Measurements from ENCODE around the gene API5. TPM values are rescaled to one million over a fixed set of nuclear protein-coding genes. Genes with fewer than 3 reads are reported as not detected.

The API5 gene
- total and polyA plus RNA-seq, 10 of the 15 experiments (the other 5 are each of a cell fraction or from before 2014, with no cell fraction given): 52.0 to 193 (median 106) TPM

DNA sequence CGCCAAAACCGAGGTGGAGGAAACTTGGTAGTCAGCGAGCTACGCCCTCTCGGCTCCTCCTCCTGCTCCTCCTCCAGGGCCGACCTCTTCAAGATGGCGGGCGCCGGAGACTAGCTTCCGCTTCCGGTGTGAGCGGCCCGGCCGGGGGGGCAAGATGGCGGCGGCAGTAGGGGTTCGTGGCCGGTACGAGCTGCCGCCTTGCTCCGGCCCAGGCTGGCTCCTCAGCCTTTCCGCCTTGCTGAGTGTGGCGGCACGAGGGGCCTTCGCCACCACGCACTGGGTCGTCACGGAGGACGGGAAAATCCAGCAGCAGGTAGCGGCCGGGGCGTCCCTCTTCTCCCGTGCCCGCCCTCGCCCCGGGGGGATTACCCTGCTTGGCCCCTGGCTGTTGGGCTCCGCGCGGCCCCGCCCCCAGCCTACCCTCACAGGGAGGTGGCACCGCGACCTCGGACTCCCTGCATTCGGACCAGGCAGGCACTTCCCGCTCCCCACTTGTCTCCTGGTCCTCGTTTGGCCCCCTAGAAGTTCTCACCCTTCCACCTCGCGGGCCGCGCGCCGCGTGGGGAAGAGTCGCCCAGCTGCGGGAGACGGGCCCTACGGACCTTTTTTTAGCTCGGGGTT is 47.1 kb downstream of the API5 start, which contains the start of gene TTC17 (continued):
- TF ChIP-seq, protein P1, sequence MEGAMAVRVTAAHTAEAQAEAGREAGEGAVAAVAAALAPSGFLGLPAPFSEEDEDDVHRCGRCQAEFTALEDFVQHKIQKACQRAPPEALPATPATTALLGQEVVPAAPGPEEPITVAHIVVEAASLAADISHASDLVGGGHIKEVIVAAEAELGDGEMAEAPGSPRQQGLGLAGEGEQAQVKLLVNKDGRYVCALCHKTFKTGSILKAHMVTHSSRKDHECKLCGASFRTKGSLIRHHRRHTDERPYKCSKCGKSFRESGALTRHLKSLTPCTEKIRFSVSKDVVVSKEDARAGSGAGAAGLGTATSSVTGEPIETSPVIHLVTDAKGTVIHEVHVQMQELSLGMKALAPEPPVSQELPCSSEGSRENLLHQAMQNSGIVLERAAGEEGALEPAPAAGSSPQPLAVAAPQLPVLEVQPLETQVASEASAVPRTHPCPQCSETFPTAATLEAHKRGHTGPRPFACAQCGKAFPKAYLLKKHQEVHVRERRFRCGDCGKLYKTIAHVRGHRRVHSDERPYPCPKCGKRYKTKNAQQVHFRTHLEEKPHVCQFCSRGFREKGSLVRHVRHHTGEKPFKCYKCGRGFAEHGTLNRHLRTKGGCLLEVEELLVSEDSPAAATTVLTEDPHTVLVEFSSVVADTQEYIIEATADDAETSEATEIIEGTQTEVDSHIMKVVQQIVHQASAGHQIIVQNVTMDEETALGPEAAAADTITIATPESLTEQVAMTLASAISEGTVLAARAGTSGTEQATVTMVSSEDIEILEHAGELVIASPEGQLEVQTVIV (IDR thresholded peaks at IDR 0.05; ENCODE audit: borderline replicate concordance, partially characterized antibody): peak; percentile 44
- TF ChIP-seq, protein P2, sequence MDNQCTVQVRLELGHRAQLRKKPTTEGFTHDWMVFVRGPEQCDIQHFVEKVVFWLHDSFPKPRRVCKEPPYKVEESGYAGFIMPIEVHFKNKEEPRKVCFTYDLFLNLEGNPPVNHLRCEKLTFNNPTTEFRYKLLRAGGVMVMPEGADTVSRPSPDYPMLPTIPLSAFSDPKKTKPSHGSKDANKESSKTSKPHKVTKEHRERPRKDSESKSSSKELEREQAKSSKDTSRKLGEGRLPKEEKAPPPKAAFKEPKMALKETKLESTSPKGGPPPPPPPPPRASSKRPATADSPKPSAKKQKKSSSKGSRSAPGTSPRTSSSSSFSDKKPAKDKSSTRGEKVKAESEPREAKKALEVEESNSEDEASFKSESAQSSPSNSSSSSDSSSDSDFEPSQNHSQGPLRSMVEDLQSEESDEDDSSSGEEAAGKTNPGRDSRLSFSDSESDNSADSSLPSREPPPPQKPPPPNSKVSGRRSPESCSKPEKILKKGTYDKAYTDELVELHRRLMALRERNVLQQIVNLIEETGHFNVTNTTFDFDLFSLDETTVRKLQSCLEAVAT (IDR thresholded peaks at IDR 0.05): no peak
- no peak for TF ChIP-seq MEF2A (IDR thresholded peaks at IDR 0.05; ENCODE audit: insufficient read depth, low read depth, low read length)
- TF ChIP-seq CUX1 (IDR thresholded peaks at IDR 0.05; ENCODE audit: insufficient replicate concordance, low read depth, low read length): no peak
- no peak for TF ChIP-seq STAT3 (IDR thresholded peaks at IDR 0.05; ENCODE audit: low read depth, low read length)
- no peak for TF ChIP-seq EZH2 (IDR thresholded peaks at IDR 0.05; ENCODE audit: borderline replicate concordance, control insufficient read depth, low read depth, low read length)
- no peak for TF ChIP-seq ETV6 (conservative IDR thresholded peaks at IDR 0.05 in 1 of 2, IDR thresholded peaks at IDR 0.05 in 1 of 2; ENCODE audit: borderline replicate concordance in 1 of 2, low read depth in 1 of 2)
- TF ChIP-seq MEF2B (IDR thresholded peaks at IDR 0.05; ENCODE audit: partially characterized antibody, poor library complexity, severe bottlenecking): peak; percentile 40
- TF ChIP-seq NR2C1 (IDR thresholded peaks at IDR 0.05): peak; percentile 97
- peak; percentile 89; the same call in 2 of the 3 replicates for TF ChIP-seq POU2F2 (IDR thresholded peaks at IDR 0.05; ENCODE audit: borderline replicate concordance, low read depth, low read length)
- TF ChIP-seq E2F8 (IDR thresholded peaks at IDR 0.05; ENCODE audit: low read depth, partially characterized antibody): no peak
- TF ChIP-seq, protein P3, sequence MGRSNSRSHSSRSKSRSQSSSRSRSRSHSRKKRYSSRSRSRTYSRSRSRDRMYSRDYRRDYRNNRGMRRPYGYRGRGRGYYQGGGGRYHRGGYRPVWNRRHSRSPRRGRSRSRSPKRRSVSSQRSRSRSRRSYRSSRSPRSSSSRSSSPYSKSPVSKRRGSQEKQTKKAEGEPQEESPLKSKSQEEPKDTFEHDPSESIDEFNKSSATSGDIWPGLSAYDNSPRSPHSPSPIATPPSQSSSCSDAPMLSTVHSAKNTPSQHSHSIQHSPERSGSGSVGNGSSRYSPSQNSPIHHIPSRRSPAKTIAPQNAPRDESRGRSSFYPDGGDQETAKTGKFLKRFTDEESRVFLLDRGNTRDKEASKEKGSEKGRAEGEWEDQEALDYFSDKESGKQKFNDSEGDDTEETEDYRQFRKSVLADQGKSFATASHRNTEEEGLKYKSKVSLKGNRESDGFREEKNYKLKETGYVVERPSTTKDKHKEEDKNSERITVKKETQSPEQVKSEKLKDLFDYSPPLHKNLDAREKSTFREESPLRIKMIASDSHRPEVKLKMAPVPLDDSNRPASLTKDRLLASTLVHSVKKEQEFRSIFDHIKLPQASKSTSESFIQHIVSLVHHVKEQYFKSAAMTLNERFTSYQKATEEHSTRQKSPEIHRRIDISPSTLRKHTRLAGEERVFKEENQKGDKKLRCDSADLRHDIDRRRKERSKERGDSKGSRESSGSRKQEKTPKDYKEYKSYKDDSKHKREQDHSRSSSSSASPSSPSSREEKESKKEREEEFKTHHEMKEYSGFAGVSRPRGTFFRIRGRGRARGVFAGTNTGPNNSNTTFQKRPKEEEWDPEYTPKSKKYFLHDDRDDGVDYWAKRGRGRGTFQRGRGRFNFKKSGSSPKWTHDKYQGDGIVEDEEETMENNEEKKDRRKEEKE (IDR thresholded peaks at IDR 0.05): no peak
